Stomach (tissue), 4 donors: Measurements from ENCODE around the gene PIGW.

Experiments used
- POLR2A ChIP-seq, 4 donors: fragments of 450-650 bp; IDR thresholded peaks; one replicate each; pipeline ENCODE4 v1.6.1; 2016; ENCODE audit warnings: antibody characterized with exemption in 4 of 4, control low read depth in 2 of 4, mild to moderate bottlenecking in 1 of 4, moderate library complexity in 1 of 4
- TF ChIP-seq, protein P1 (sequence below), 7 experiments: fragments of 450-650 bp in 4 of 7; fragments of 200-600 bp in 3 of 7; sonication (generic) in 3 of 7; IDR thresholded peaks; one replicate each; pipeline ENCODE4 v1.5.1; 2016 to 2019; ENCODE audit warnings: antibody characterized with exemption in 7 of 7, control low read depth in 2 of 7, mild to moderate bottlenecking in 1 of 7

- TF ChIP-seq POLR2A (IDR thresholded peaks at IDR 0.05): no peak
- TF ChIP-seq, protein P1, sequence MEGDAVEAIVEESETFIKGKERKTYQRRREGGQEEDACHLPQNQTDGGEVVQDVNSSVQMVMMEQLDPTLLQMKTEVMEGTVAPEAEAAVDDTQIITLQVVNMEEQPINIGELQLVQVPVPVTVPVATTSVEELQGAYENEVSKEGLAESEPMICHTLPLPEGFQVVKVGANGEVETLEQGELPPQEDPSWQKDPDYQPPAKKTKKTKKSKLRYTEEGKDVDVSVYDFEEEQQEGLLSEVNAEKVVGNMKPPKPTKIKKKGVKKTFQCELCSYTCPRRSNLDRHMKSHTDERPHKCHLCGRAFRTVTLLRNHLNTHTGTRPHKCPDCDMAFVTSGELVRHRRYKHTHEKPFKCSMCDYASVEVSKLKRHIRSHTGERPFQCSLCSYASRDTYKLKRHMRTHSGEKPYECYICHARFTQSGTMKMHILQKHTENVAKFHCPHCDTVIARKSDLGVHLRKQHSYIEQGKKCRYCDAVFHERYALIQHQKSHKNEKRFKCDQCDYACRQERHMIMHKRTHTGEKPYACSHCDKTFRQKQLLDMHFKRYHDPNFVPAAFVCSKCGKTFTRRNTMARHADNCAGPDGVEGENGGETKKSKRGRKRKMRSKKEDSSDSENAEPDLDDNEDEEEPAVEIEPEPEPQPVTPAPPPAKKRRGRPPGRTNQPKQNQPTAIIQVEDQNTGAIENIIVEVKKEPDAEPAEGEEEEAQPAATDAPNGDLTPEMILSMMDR (IDR thresholded peaks at IDR 0.05): no peak
Observed at GRCh38 chr17:36495076-36495578, 39.7 kb upstream of the PIGW start.
